ENCODE data around the gene SIM1. TPM values are rescaled to one million over a fixed set of nuclear protein-coding genes. Genes with fewer than 3 reads are reported as not detected.

Gene SIM1, protein sequence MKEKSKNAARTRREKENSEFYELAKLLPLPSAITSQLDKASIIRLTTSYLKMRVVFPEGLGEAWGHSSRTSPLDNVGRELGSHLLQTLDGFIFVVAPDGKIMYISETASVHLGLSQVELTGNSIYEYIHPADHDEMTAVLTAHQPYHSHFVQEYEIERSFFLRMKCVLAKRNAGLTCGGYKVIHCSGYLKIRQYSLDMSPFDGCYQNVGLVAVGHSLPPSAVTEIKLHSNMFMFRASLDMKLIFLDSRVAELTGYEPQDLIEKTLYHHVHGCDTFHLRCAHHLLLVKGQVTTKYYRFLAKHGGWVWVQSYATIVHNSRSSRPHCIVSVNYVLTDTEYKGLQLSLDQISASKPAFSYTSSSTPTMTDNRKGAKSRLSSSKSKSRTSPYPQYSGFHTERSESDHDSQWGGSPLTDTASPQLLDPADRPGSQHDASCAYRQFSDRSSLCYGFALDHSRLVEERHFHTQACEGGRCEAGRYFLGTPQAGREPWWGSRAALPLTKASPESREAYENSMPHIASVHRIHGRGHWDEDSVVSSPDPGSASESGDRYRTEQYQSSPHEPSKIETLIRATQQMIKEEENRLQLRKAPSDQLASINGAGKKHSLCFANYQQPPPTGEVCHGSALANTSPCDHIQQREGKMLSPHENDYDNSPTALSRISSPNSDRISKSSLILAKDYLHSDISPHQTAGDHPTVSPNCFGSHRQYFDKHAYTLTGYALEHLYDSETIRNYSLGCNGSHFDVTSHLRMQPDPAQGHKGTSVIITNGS
- total RNA-seq = under 0.01 and 0.36 TPM in 2 replicates

DNA sequence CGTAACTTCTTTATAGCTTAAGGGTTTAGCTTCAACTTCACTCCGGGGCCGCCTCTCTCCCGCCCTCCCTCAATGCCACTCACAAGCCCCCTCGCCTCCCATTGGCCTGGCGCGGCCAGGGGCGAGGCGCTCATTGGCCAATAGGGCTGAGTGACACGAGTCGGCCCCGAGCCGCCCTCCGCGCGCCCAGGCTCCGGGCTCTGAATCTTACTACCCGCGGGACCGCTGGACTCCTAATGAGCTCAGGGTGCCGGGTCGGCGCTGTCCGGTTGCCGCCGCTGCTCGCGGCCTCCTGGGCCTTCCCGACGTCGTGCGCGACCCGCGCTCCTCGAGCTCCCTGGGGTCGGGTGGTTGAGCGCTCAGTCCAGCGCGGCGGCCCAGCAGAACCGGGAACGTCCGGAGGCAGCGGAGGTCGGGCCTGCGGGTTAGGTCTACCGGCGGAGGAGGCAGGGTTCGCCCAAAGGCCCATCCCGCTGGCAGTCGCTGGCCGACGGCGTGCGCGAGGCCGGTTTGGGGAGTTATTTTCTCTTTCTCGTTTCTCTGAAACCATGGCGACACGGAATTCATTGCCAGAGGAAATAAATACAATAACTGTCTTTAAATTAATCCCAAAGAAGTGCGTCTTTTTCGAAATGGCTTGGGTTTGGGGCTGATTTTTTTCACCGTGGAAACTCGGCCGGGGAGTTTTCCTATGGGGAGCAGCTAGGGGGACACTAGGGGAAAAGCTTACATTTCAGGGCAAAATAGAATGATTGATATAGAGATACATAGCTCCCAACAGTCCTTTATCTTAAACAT is at the start of gene SIM1:
Gene SIM1 (minus strand): TSS at position 19 of the 798 bp plus-strand sequence. CDS start 1,453 bp downstream, outside the sequence.
- Histone ChIP-seq H4K20me1 (ENCODE audit: insufficient read depth, low read length) (peaks cover 4% of the 10 kb centered on the region), H3K79me2 (ENCODE audit: insufficient read depth, low read length) (no peaks in the 10 kb centered on the region), H3K4me1 (ENCODE audit: insufficient read depth, low read length) (peaks cover 2% of the 10 kb centered on the region), H3K36me3 (ENCODE audit: insufficient read depth, low read length) (no peaks in the 10 kb centered on the region), H3K4me3 (ENCODE audit: insufficient read depth, low read length) (peak within 1 kb of the TSS; percentile 46), H2AFZ (ENCODE audit: low read length) (peak within 1 kb of the TSS; percentile 12), H3K27ac (ENCODE audit: low read depth, low read length) (no peak within 1 kb of the TSS), H3K4me2 (ENCODE audit: insufficient read depth, low read length) (peak within 1 kb of the TSS; percentile 32), H3K27me3 (ENCODE audit: insufficient read depth, low read length) (peaks cover 100% of the 10 kb centered on the region), H3K9me3 (ENCODE audit: low read depth, low read length) (no peaks in the 10 kb centered on the region)
- TF ChIP-seq, protein P1, sequence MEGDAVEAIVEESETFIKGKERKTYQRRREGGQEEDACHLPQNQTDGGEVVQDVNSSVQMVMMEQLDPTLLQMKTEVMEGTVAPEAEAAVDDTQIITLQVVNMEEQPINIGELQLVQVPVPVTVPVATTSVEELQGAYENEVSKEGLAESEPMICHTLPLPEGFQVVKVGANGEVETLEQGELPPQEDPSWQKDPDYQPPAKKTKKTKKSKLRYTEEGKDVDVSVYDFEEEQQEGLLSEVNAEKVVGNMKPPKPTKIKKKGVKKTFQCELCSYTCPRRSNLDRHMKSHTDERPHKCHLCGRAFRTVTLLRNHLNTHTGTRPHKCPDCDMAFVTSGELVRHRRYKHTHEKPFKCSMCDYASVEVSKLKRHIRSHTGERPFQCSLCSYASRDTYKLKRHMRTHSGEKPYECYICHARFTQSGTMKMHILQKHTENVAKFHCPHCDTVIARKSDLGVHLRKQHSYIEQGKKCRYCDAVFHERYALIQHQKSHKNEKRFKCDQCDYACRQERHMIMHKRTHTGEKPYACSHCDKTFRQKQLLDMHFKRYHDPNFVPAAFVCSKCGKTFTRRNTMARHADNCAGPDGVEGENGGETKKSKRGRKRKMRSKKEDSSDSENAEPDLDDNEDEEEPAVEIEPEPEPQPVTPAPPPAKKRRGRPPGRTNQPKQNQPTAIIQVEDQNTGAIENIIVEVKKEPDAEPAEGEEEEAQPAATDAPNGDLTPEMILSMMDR (IDR thresholded peaks at IDR 0.05; ENCODE audit: extremely low read depth, low read depth, low read length) = no peak
- peak; percentile 93 for DNase-seq (ENCODE audit: insufficient read length, low spot score, missing footprints)

DNA sequence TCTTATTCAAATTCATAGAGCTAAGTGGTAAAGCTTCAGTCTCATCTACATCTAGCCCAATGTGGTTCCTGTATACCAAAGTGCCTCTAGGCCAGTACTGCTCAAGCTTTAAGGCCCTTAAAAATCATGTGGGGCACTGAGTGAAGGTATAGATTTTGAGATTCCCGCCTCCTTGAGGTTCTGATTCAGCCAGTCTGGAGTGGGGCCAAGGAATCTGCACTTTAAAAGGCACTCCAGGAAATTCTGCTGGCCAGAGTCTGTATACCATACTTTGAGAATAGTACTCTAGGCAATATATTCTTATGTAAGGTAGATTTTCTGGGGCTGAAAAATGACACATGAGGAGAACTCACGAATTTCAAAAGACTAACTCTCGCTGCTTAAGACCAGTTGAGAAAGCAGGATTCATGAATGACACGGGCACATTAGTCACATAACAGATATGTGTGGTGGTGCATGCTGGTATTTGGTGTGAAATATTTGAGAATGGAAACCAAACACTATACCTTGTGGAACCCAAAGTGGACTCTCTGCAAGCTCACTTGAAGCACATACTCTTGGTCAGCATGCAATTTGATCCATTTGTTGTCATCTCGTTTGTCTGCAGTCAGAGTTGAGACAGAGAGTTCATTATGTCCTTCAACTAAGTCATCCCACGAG is 47.6 kb upstream of the SIM1 start:
- no peaks in the 10 kb centered on the region for H3K79me2 ChIP-seq (ENCODE audit: insufficient read depth, low read length)
- peak; percentile 46 for DNase-seq (ENCODE audit: insufficient read length, low spot score, missing footprints)
- H3K4me2 ChIP-seq (ENCODE audit: insufficient read depth, low read length) = peak overlapping the region; percentile 44
- peak overlapping the region; percentile 63 for H3K27ac ChIP-seq (ENCODE audit: low read depth, low read length)
- TF ChIP-seq, protein P1 (IDR thresholded peaks at IDR 0.05; ENCODE audit: extremely low read depth, low read depth, low read length) = no peak
- no peak overlapping the region for H2AFZ ChIP-seq (ENCODE audit: low read length)
- H3K36me3 ChIP-seq (ENCODE audit: insufficient read depth, low read length) = peaks cover 28% of the 10 kb centered on the region
- no peak overlapping the region for H3K4me3 ChIP-seq (ENCODE audit: insufficient read depth, low read length)
- no peaks in the 10 kb centered on the region for H3K9me3 ChIP-seq (ENCODE audit: low read depth, low read length)
- no peaks in the 10 kb centered on the region for H4K20me1 ChIP-seq (ENCODE audit: insufficient read depth, low read length)
- no peaks in the 10 kb centered on the region for H3K27me3 ChIP-seq (ENCODE audit: insufficient read depth, low read length)
- H3K4me1 ChIP-seq (ENCODE audit: insufficient read depth, low read length) = peaks cover 16% of the 10 kb centered on the region

DNA sequence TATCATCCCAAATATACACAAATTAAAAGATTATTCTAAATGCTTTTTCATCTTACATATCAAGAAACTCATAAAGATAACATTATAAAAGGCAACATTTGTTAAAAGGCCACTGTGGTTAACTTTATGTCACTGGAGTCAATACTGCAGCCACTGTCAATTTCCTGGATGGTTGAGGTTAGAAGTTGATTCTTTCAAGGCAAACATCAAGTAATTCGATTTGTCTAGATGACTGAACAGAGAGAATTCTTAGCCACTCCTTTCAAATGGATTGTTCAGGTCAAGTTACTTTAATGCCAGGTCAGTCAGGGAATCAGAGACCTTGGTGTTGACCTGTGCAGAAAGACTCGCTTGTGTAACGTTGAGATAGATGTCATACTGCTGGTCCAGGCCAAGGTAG is 44.4 kb upstream of the SIM1 start:
- Histone ChIP-seq H3K36me3 (ENCODE audit: insufficient read depth, low read length) (peaks cover 21% of the 10 kb centered on the region), H3K27me3 (ENCODE audit: insufficient read depth, low read length) (no peaks in the 10 kb centered on the region), H3K4me2 (ENCODE audit: insufficient read depth, low read length) (no peak overlapping the region), H4K20me1 (ENCODE audit: insufficient read depth, low read length) (no peaks in the 10 kb centered on the region), H3K9me3 (ENCODE audit: low read depth, low read length) (no peaks in the 10 kb centered on the region), H3K79me2 (ENCODE audit: insufficient read depth, low read length) (no peaks in the 10 kb centered on the region), H3K27ac (ENCODE audit: low read depth, low read length) (no peak overlapping the region), H3K4me1 (ENCODE audit: insufficient read depth, low read length) (peaks cover 39% of the 10 kb centered on the region), H2AFZ (ENCODE audit: low read length) (no peak overlapping the region), H3K4me3 (ENCODE audit: insufficient read depth, low read length) (no peak overlapping the region)
- DNase-seq (ENCODE audit: insufficient read length, low spot score, missing footprints) = no peak
- TF ChIP-seq, protein P1 (IDR thresholded peaks at IDR 0.05; ENCODE audit: extremely low read depth, low read depth, low read length) = no peak
